Measurements from ENCODE around the gene NAALADL2.
A peak's percentile ranks its signal among the peaks of the same experiment; 100 is the strongest.

The NAALADL2 gene

GRCh38 chr3:174858353-174858752 is 781 bp upstream of the NAALADL2 start:
- TF ChIP-seq CTCF (IDR thresholded peaks at IDR 0.05; ENCODE audit: low read depth, low read length), result no peak
- in situ Hi-C loops (cut with HindIII; ENCODE audit: low sequenced_read_pairs), result no loop called here
- H3K4me3 ChIP-seq (ENCODE audit: low read depth, low read length), result no peak overlapping the region
- DNase-seq (ENCODE audit: low read depth, low spot score), result no peak

GRCh38 chr3:174859756-174860155 is 622 bp downstream of the NAALADL2 start:
- in situ Hi-C loops (cut with HindIII; ENCODE audit: low sequenced_read_pairs), result no loop called here
- H3K4me3 ChIP-seq (ENCODE audit: low read depth, low read length), result no peak overlapping the region
- no peak for DNase-seq (ENCODE audit: low read depth, low spot score)
- TF ChIP-seq CTCF (IDR thresholded peaks at IDR 0.05; ENCODE audit: low read depth, low read length), result no peak

- DNase-seq (ENCODE audit: low read depth, low spot score), result no peak
- in situ Hi-C loops (cut with HindIII; ENCODE audit: low sequenced_read_pairs), result no loop called here
- peak; percentile 17 for TF ChIP-seq CTCF (IDR thresholded peaks at IDR 0.05; ENCODE audit: low read depth, low read length)
- no peak overlapping the region for H3K4me3 ChIP-seq (ENCODE audit: low read depth, low read length)
Measured at GRCh38 chr3:174862101-174862500, 3.0 kb downstream of the NAALADL2 start.

GRCh38 chr3:174862666-174863065 is 3.5 kb downstream of the NAALADL2 start:
- in situ Hi-C loops (cut with HindIII; ENCODE audit: low sequenced_read_pairs), result no loop called here
- no peak for TF ChIP-seq CTCF (IDR thresholded peaks at IDR 0.05; ENCODE audit: low read depth, low read length)
- no peak for DNase-seq (ENCODE audit: low read depth, low spot score)
- H3K4me3 ChIP-seq (ENCODE audit: low read depth, low read length), result no peak overlapping the region

GRCh38 chr3:174863488-174863887 is 4.4 kb downstream of the NAALADL2 start:
- TF ChIP-seq CTCF (IDR thresholded peaks at IDR 0.05; ENCODE audit: low read depth, low read length), result no peak
- no peak for DNase-seq (ENCODE audit: low read depth, low spot score)
- no peak overlapping the region for H3K4me3 ChIP-seq (ENCODE audit: low read depth, low read length)
- in situ Hi-C loops (cut with HindIII; ENCODE audit: low sequenced_read_pairs), result no loop called here

GRCh38 chr3:174869448-174869847 is 10.3 kb downstream of the NAALADL2 start:
- DNase-seq (ENCODE audit: low read depth, low spot score), result peak; percentile 7
- H3K4me3 ChIP-seq (ENCODE audit: low read depth, low read length), result no peak overlapping the region
- TF ChIP-seq CTCF (IDR thresholded peaks at IDR 0.05; ENCODE audit: low read depth, low read length), result no peak
- in situ Hi-C loops (cut with HindIII; ENCODE audit: low sequenced_read_pairs), result no loop called here
